GM23338 (cell line): ENCODE data around the gene WDR93. TPM values are rescaled to one million over a fixed set of nuclear protein-coding genes. Genes with fewer than 3 reads are reported as not detected.

Experiments
- ATAC-seq: fragments of 200-7000 bp; cut with Tn5 transposase; 3 replicates; pipeline ENCODE4 v1.9.1; 2020
- DNase-seq: peaks from one replicate; pipeline ENCODE4 v3.0.0-alpha.2; 2015; ENCODE audit warnings: low spot score
- H2AFZ ChIP-seq: fragments of 200-600 bp; sonication (generic); 2 replicates; pipeline ENCODE4 v1.8.0; 2016; ENCODE audit warnings: antibody characterized with exemption, mild to moderate bottlenecking, moderate library complexity
- H3F3A ChIP-seq: fragments of 200-600 bp; sonication (generic); replicated peaks from 2 replicates; pipeline ENCODE4 v1.8.0; 2017; ENCODE audit warnings: antibody characterized with exemption, mixed run types, low read depth
- H3K27ac ChIP-seq: fragments of 200-600 bp; sonication (generic); 2 replicates; pipeline ENCODE4 v1.6.1; 2016; ENCODE audit warnings: low read depth
- H3K27me3 ChIP-seq: fragments of 200-600 bp; sonication (generic); 2 replicates; pipeline ENCODE4 v1.8.0; 2016; ENCODE audit warnings: mild to moderate bottlenecking, mixed run types, moderate library complexity; ENCODE audit not compliant: insufficient read depth
- H3K36me3 ChIP-seq: fragments of 200-600 bp; sonication (generic); 2 replicates; pipeline ENCODE4 v1.8.0; 2016; ENCODE audit warnings: mild to moderate bottlenecking; ENCODE audit not compliant: insufficient read depth
- H3K4me1 ChIP-seq: fragments of 200-600 bp; sonication (generic); 2 replicates; pipeline ENCODE4 v1.8.0; 2016; ENCODE audit warnings: mild to moderate bottlenecking, moderate library complexity; ENCODE audit not compliant: insufficient read depth
- H3K4me2 ChIP-seq: fragments of 200-600 bp; sonication (generic); 2 replicates; pipeline ENCODE4 v1.7.1; 2017; ENCODE audit warnings: mixed run types
- H3K4me3 ChIP-seq: fragments of 200-600 bp; sonication (generic); 2 replicates; pipeline ENCODE4 v1.6.1; 2016; ENCODE audit warnings: mixed run types
- H3K79me2 ChIP-seq: fragments of 200-600 bp; sonication (generic); replicated peaks from 2 replicates; pipeline ENCODE4 v1.8.0; 2017; ENCODE audit warnings: mild to moderate bottlenecking; ENCODE audit not compliant: insufficient read depth
- H3K9me2 ChIP-seq: fragments of 200-600 bp; sonication (generic); 2 replicates; pipeline ENCODE4 v1.8.0; 2017; ENCODE audit not compliant: insufficient read depth
- H4K20me1 ChIP-seq: fragments of 200-600 bp; sonication (generic); replicated peaks from 2 replicates; pipeline ENCODE4 v1.8.0; 2017; ENCODE audit warnings: mild to moderate bottlenecking; ENCODE audit not compliant: insufficient read depth
- H3K27ac Mint-ChIP-seq: 2 replicates; pipeline ENCODE4 v1.8.0; 2020; ENCODE audit warnings: inconsistent platforms, mild to moderate bottlenecking, moderate library complexity, mixed read lengths
- H3K27me3 Mint-ChIP-seq: 3 replicates; pipeline ENCODE4 v1.8.0; 2022; ENCODE audit warnings: low read depth, mild to moderate bottlenecking, moderate library complexity, mixed read lengths, inconsistent platforms; ENCODE audit not compliant: insufficient read depth, poor library complexity
- H3K36me3 Mint-ChIP-seq: 3 replicates; pipeline ENCODE4 v1.8.0; 2021; ENCODE audit warnings: low read depth, mild to moderate bottlenecking, inconsistent platforms, moderate library complexity, mixed read lengths
- H3K4me1 Mint-ChIP-seq: 3 replicates; pipeline ENCODE4 v1.8.0; 2020; ENCODE audit warnings: mild to moderate bottlenecking, inconsistent platforms, mixed read lengths
- H3K4me3 Mint-ChIP-seq: 3 replicates; pipeline ENCODE4 v1.8.0; 2021; ENCODE audit warnings: moderate library complexity, mild to moderate bottlenecking, inconsistent platforms, mixed read lengths
- H3K9me3 Mint-ChIP-seq: 3 replicates; pipeline ENCODE4 v1.8.0; 2020; ENCODE audit warnings: moderate library complexity, mild to moderate bottlenecking, inconsistent platforms, mixed read lengths
- EZH2 ChIP-seq: fragments of 200-600 bp; sonication (generic); IDR thresholded peaks from one replicate; pipeline ENCODE4 v1.8.0; 2017; ENCODE audit warnings: antibody characterized with exemption, mild to moderate bottlenecking, low read depth; ENCODE audit not compliant: unreplicated experiment
- JUNB ChIP-seq: IDR thresholded peaks from one replicate; pipeline ENCODE4 v1.6.1; 2016; ENCODE audit warnings: antibody characterized with exemption; ENCODE audit not compliant: unreplicated experiment
- POLR2AphosphoS5 ChIP-seq: IDR thresholded peaks from 2 replicates; pipeline ENCODE4 v1.6.1; 2016; ENCODE audit warnings: antibody characterized with exemption, low read depth
- ZNF114 ChIP-seq: fragments of 250-450 bp; sonication (Bioruptor Pico); IDR thresholded peaks from 2 replicates; pipeline ENCODE4 v1.5.0; 2020; ENCODE audit warnings: mild to moderate bottlenecking, moderate library complexity
- polyA plus RNA-seq: library from polyadenylated mRNA; unstranded; fragments of >200 nt; fragmentation: Nextera tagmentation; extraction: Ambion mirVana; gene quantifications from 2 replicates; pipeline ENCODE4 v1.2.1, GENCODE V29; 2016
- total RNA-seq: library from RNA; depleted of rRNA; stranded (reverse); fragments of >200 nt; shearing (Covaris generic); gene quantifications from 2 replicates; pipeline ENCODE4 v1.2.3, GENCODE V29; 2014
- TF ChIP-seq, protein P1 (sequence below): fragments of 250-450 bp; sonication (Bioruptor Pico); IDR thresholded peaks from 2 replicates; pipeline ENCODE4 v1.5.0; 2020; ENCODE audit warnings: mild to moderate bottlenecking, moderate library complexity
- TF ChIP-seq, protein P2 (sequence below), 2 experiments: fragments of 200-600 bp in 1 of 2; sonication (generic) in 1 of 2; conservative IDR thresholded peaks; 2 replicates each; pipeline versions ENCODE4 v1.5.1 to v1.6.1; 2016 to 2017; ENCODE audit warnings: antibody characterized with exemption in 2 of 2, low read depth in 2 of 2, mild to moderate bottlenecking in 2 of 2, moderate library complexity in 1 of 2
- TF ChIP-seq, protein P3 (sequence below): IDR thresholded peaks from 2 replicates; pipeline ENCODE4 v1.6.1; 2016; ENCODE audit warnings: antibody characterized with exemption

Gene WDR93
- total and polyA plus RNA-seq, 2 experiments from 2014 or later, result 0.14 TPM; not detected in 1

DNA sequence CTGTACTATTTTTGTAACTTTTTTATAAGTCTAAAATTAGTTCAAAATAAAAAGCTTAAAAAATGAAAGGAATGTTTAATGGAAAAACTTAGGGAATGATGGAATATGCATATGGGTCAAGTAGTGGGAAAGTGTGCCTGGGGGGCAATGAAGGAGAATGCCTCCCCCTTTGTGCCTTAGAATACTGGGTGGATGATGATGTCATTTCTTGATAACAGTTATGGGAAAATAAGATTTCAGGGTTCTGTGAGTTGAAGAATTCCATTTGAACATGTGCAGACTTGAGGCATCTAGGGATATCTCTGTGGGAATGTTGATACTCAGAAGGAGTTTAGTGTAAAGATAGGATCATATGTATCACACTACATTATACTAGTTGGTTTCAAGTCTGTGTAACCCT is 13.8 kb downstream of the WDR93 start (continued):
- TF ChIP-seq, protein P1, sequence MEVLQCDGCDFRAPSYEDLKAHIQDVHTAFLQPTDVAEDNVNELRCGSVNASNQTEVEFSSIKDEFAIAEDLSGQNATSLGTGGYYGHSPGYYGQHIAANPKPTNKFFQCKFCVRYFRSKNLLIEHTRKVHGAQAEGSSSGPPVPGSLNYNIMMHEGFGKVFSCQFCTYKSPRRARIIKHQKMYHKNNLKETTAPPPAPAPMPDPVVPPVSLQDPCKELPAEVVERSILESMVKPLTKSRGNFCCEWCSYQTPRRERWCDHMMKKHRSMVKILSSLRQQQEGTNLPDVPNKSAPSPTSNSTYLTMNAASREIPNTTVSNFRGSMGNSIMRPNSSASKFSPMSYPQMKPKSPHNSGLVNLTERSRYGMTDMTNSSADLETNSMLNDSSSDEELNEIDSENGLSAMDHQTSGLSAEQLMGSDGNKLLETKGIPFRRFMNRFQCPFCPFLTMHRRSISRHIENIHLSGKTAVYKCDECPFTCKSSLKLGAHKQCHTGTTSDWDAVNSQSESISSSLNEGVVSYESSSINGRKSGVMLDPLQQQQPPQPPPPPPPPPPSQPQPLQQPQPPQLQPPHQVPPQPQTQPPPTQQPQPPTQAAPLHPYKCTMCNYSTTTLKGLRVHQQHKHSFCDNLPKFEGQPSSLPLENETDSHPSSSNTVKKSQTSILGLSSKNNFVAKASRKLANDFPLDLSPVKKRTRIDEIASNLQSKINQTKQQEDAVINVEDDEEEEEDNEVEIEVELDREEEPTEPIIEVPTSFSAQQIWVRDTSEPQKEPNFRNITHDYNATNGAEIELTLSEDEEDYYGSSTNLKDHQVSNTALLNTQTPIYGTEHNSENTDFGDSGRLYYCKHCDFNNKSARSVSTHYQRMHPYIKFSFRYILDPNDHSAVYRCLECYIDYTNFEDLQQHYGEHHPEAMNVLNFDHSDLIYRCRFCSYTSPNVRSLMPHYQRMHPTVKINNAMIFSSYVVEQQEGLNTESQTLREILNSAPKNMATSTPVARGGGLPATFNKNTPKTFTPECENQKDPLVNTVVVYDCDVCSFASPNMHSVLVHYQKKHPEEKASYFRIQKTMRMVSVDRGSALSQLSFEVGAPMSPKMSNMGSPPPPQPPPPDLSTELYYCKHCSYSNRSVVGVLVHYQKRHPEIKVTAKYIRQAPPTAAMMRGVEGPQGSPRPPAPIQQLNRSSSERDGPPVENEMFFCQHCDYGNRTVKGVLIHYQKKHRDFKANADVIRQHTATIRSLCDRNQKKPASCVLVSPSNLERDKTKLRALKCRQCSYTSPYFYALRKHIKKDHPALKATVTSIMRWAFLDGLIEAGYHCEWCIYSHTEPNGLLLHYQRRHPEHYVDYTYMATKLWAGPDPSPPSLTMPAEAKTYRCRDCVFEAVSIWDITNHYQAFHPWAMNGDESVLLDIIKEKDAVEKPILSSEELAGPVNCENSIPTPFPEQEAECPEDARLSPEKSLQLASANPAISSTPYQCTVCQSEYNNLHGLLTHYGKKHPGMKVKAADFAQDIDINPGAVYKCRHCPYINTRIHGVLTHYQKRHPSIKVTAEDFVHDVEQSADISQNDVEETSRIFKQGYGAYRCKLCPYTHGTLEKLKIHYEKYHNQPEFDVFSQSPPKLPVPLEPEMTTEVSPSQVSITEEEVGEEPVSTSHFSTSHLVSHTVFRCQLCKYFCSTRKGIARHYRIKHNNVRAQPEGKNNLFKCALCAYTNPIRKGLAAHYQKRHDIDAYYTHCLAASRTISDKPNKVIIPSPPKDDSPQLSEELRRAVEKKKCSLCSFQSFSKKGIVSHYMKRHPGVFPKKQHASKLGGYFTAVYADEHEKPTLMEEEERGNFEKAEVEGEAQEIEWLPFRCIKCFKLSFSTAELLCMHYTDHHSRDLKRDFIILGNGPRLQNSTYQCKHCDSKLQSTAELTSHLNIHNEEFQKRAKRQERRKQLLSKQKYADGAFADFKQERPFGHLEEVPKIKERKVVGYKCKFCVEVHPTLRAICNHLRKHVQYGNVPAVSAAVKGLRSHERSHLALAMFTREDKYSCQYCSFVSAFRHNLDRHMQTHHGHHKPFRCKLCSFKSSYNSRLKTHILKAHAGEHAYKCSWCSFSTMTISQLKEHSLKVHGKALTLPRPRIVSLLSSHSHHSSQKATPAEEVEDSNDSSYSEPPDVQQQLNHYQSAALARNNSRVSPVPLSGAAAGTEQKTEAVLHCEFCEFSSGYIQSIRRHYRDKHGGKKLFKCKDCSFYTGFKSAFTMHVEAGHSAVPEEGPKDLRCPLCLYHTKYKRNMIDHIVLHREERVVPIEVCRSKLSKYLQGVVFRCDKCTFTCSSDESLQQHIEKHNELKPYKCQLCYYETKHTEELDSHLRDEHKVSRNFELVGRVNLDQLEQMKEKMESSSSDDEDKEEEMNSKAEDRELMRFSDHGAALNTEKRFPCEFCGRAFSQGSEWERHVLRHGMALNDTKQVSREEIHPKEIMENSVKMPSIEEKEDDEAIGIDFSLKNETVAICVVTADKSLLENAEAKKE (CRISPR knock-in tag), result no peak
- TF ChIP-seq, protein P2, sequence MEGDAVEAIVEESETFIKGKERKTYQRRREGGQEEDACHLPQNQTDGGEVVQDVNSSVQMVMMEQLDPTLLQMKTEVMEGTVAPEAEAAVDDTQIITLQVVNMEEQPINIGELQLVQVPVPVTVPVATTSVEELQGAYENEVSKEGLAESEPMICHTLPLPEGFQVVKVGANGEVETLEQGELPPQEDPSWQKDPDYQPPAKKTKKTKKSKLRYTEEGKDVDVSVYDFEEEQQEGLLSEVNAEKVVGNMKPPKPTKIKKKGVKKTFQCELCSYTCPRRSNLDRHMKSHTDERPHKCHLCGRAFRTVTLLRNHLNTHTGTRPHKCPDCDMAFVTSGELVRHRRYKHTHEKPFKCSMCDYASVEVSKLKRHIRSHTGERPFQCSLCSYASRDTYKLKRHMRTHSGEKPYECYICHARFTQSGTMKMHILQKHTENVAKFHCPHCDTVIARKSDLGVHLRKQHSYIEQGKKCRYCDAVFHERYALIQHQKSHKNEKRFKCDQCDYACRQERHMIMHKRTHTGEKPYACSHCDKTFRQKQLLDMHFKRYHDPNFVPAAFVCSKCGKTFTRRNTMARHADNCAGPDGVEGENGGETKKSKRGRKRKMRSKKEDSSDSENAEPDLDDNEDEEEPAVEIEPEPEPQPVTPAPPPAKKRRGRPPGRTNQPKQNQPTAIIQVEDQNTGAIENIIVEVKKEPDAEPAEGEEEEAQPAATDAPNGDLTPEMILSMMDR (conservative IDR thresholded peaks at IDR 0.05; ENCODE audit: low read depth in 2 of 2), result no peak
- TF ChIP-seq JUNB, result no peak

DNA sequence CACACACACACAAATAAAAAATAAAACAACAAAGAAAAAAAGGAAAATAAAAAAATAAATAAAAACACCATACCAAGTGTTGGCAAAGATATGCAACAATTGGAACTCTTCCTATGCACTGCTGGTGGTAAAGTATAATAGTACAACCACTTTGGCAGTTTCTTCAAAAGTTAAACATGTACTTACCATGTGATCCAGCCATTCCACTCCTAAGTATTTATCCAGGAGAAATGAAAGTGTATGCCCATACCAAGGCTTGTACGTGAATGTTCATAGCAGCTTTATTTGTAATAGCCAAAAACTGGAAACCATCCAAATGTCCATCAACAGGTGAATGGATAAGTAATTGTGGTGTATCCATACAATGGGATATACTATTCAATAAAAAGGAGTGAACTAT is 17.0 kb downstream of the WDR93 start:
- Histone ChIP-seq H3F3A (no peaks in the 10 kb centered on the region), H2AFZ (no peak overlapping the region), H3K9me2 (no peaks in the 10 kb centered on the region), H3K27me3 (no peaks in the 10 kb centered on the region), H3K4me1 (no peaks in the 10 kb centered on the region), H3K4me2 (no peak overlapping the region), H3K79me2 (no peaks in the 10 kb centered on the region), H4K20me1 (no peaks in the 10 kb centered on the region), H3K36me3 (no peaks in the 10 kb centered on the region), H3K4me3 (no peak overlapping the region), H3K27ac (no peak overlapping the region)
- ATAC-seq, result no peak
- H3K4me1 Mint-ChIP-seq, result no peaks in the 10 kb centered on the region
- DNase-seq, result no peak
- TF ChIP-seq POLR2AphosphoS5 (no peak), ZNF114 (CRISPR knock-in tag) (no peak), JUNB (no peak), EZH2 (no peak)
- TF ChIP-seq, protein P2 (conservative IDR thresholded peaks at IDR 0.05; ENCODE audit: low read depth in 2 of 2), result no peak
- TF ChIP-seq, protein P3, sequence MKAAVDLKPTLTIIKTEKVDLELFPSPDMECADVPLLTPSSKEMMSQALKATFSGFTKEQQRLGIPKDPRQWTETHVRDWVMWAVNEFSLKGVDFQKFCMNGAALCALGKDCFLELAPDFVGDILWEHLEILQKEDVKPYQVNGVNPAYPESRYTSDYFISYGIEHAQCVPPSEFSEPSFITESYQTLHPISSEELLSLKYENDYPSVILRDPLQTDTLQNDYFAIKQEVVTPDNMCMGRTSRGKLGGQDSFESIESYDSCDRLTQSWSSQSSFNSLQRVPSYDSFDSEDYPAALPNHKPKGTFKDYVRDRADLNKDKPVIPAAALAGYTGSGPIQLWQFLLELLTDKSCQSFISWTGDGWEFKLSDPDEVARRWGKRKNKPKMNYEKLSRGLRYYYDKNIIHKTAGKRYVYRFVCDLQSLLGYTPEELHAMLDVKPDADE, result no peak
- no peaks in the 10 kb centered on the region for H3K36me3 Mint-ChIP-seq
- H3K27ac Mint-ChIP-seq, result no peak overlapping the region
- no peaks in the 10 kb centered on the region for H3K9me3 Mint-ChIP-seq
- H3K27me3 Mint-ChIP-seq, result peaks cover 3% of the 10 kb centered on the region
- H3K4me3 Mint-ChIP-seq, result no peak overlapping the region
